ENCODE data around the gene SFMBT2. TPM values are rescaled to one million over a fixed set of nuclear protein-coding genes. Genes with fewer than 3 reads are reported as not detected.
"Not testable (repeated sequence)": the region's sequence is repeated elsewhere in the genome, so short reads cannot be mapped to it uniquely, and the experiment has no call there.

The SFMBT2 gene
- total RNA-seq, 1 donor from 2014 or later = 7.2 TPM

DNA sequence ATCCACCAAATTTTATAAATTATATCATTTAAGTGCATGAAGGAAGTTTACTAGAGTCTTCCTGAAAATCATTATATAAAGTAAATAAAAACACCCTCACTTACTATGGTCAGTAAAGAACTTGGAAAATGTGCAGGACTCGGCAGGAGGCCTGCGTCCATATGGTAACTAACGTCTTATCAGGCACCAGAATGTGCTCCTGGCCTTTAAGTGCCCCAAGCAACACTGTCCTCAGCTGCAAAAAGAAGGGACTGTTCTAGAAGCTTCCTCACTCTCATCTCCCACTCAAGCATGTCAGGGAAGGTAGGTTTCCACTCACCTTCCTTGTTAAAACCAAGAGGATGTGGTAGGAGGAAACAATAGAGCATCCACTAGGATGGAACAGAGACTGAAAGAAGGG is 11.3 kb downstream of the SFMBT2 start:
- Mint-ChIP-seq H3K36me3 (peaks cover 11% of the 10 kb centered on the region), H3K27me3 (peaks cover 39% of the 10 kb centered on the region), H3K4me1 (ENCODE audit: unreplicated experiment) (no peaks in the 10 kb centered on the region), H3K9me3 (no peaks in the 10 kb centered on the region), H3K4me3 (no peak overlapping the region), H3K27ac (no peak overlapping the region)
- TF ChIP-seq, protein P1, sequence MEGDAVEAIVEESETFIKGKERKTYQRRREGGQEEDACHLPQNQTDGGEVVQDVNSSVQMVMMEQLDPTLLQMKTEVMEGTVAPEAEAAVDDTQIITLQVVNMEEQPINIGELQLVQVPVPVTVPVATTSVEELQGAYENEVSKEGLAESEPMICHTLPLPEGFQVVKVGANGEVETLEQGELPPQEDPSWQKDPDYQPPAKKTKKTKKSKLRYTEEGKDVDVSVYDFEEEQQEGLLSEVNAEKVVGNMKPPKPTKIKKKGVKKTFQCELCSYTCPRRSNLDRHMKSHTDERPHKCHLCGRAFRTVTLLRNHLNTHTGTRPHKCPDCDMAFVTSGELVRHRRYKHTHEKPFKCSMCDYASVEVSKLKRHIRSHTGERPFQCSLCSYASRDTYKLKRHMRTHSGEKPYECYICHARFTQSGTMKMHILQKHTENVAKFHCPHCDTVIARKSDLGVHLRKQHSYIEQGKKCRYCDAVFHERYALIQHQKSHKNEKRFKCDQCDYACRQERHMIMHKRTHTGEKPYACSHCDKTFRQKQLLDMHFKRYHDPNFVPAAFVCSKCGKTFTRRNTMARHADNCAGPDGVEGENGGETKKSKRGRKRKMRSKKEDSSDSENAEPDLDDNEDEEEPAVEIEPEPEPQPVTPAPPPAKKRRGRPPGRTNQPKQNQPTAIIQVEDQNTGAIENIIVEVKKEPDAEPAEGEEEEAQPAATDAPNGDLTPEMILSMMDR (conservative IDR thresholded peaks at IDR 0.05) = no peak
- DNase-seq (ENCODE audit: extremely low spot score, unreplicated experiment) = no peak

- TF ChIP-seq, protein P1 (conservative IDR thresholded peaks at IDR 0.05) = no peak
- no peak for DNase-seq (ENCODE audit: extremely low spot score, unreplicated experiment)
- Mint-ChIP-seq H3K9me3 (no peaks in the 10 kb centered on the region), H3K27me3 (peaks cover 24% of the 10 kb centered on the region), H3K36me3 (peaks cover 8% of the 10 kb centered on the region), H3K4me3 (no peak overlapping the region), H3K4me1 (ENCODE audit: unreplicated experiment) (no peaks in the 10 kb centered on the region), H3K27ac (no peak overlapping the region)
Observed at GRCh38 chr10:7397049-7398035, 13.5 kb downstream of the SFMBT2 start.

DNA sequence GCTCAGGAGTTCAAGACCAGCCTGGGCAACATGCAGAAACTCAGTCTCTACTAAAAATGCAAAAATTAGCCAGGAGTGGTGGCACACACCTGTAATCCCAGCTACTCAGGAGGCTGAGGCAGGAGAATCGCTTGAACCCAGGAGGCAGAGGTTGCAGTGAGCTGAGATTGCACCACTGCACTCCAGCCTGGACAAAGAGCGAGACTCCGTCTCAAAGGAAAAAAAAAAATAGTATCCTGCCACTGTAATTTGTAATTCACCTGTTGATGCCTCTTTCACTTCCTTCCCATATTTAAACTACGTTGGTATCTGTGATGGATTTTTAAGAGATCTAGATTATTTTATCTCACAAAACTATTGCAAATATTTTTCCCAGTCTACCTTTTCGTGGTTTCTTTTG is 18.5 kb downstream of the SFMBT2 start:
- not testable (repeated sequence) for H3K27ac Mint-ChIP-seq; H3K4me3 Mint-ChIP-seq; DNase-seq (ENCODE audit: extremely low spot score, unreplicated experiment); H3K4me1 Mint-ChIP-seq (ENCODE audit: unreplicated experiment); H3K9me3 Mint-ChIP-seq; H3K36me3 Mint-ChIP-seq
- peaks cover 16% of the 10 kb centered on the region for H3K27me3 Mint-ChIP-seq

GRCh38 chr10:7391748-7392147 is 19.1 kb downstream of the SFMBT2 start:
- Mint-ChIP-seq H3K27me3 (peaks cover 16% of the 10 kb centered on the region), H3K36me3 (peaks cover 3% of the 10 kb centered on the region), H3K4me1 (ENCODE audit: unreplicated experiment) (no peaks in the 10 kb centered on the region), H3K27ac (no peak overlapping the region), H3K9me3 (no peaks in the 10 kb centered on the region), H3K4me3 (no peak overlapping the region)
- no peak for DNase-seq (ENCODE audit: extremely low spot score, unreplicated experiment)
- TF ChIP-seq, protein P1 (conservative IDR thresholded peaks at IDR 0.05) = no peak

DNA sequence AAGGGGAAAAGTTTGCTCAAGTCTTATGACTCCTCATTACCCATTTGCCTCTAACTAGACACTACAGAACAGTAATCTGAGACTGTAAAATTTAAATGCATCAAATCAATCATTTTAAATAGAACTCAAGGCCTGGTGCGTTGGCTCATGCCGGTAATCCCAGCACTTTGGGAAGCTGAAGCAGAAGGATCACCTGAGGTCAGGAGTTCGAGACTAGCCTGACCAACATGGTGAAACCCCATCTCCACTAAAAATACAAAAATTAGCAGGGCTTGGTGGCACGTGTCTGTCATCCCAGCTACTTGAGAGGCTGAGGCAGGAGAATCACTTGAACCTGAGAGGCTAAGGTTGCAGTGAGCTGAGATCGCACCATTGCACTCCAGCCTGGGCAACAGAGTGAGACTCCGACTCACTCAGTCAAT is 20.1 kb downstream of the SFMBT2 start:
- H3K4me3 Mint-ChIP-seq; H3K36me3 Mint-ChIP-seq; H3K9me3 Mint-ChIP-seq; H3K27ac Mint-ChIP-seq; H3K4me1 Mint-ChIP-seq (ENCODE audit: unreplicated experiment); DNase-seq (ENCODE audit: extremely low spot score, unreplicated experiment): not testable (repeated sequence)
- peaks cover 19% of the 10 kb centered on the region for H3K27me3 Mint-ChIP-seq

- Mint-ChIP-seq H3K36me3 (peaks cover 3% of the 10 kb centered on the region), H3K4me1 (ENCODE audit: unreplicated experiment) (no peaks in the 10 kb centered on the region), H3K27ac (no peak overlapping the region), H3K9me3 (no peaks in the 10 kb centered on the region), H3K4me3 (no peak overlapping the region), H3K27me3 (peaks cover 19% of the 10 kb centered on the region)
- TF ChIP-seq, protein P1 (conservative IDR thresholded peaks at IDR 0.05) = no peak
- no peak for DNase-seq (ENCODE audit: extremely low spot score, unreplicated experiment)
Observed at GRCh38 chr10:7389844-7390243, 21.0 kb downstream of the SFMBT2 start.
